ENCODE measurements around the gene CAND2.
"Not testable (repeated sequence)": the region's sequence is repeated elsewhere in the genome, so short reads cannot be mapped to it uniquely, and the experiment has no call there.

CAND2 gene

DNA sequence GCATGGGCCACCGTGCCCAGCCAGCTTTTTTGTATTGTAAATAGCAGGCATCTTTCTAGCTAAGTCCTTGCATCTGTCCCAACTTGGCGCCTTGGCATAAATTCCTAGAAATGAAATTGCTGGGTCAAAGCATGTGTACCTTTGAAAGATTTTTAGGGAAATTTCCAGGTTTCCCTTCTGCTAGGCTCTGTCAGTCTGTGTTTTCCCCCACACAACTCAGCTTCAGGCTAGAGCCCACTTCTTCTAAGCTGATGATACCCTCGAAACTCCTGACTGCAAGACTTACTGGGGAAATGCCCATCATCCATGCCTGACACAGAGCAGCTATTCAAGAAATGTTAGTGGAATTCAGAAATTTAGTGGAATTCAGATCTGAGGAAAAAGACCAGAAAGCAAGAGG is 55.7 kb downstream of the CAND2 start:
- Histone ChIP-seq H3K4me1 (ENCODE audit: insufficient read depth, insufficient read length) (no peaks in the 10 kb centered on the region), H3K4me3 (ENCODE audit: insufficient read length, low read depth) (no peak overlapping the region), H3K9ac (ENCODE audit: insufficient read length, low read depth) (no peak overlapping the region), H3K27me3 (ENCODE audit: insufficient read depth, insufficient read length) (peaks cover 14% of the 10 kb centered on the region), H3K36me3 (ENCODE audit: insufficient read depth, insufficient read length, low read length) (no peaks in the 10 kb centered on the region), H3K9me3 (ENCODE audit: insufficient read depth, low read length) (peaks cover 20% of the 10 kb centered on the region)
- no peak for DNase-seq (ENCODE audit: low read depth, low spot score)
- no peak for TF ChIP-seq YY1 (IDR thresholded peaks at IDR 0.05; ENCODE audit: insufficient read depth, insufficient read length)
- no peak for TF ChIP-seq ZNF274 (IDR thresholded peaks at IDR 0.05; ENCODE audit: low read depth, low read length)
- TF ChIP-seq SUZ12 (IDR thresholded peaks at IDR 0.05; ENCODE audit: extremely low read depth, insufficient read depth, insufficient read length): no peak

- DNase-seq (ENCODE audit: low read depth, low spot score); H3K4me1 ChIP-seq (ENCODE audit: insufficient read depth, insufficient read length); H3K36me3 ChIP-seq (ENCODE audit: insufficient read depth, insufficient read length, low read length); H3K4me3 ChIP-seq (ENCODE audit: insufficient read length, low read depth); H3K9ac ChIP-seq (ENCODE audit: insufficient read length, low read depth): not testable (repeated sequence)
- H3K9me3 ChIP-seq (ENCODE audit: insufficient read depth, low read length): peaks cover 11% of the 10 kb centered on the region; the same call in 1 of the 2 replicates
- H3K27me3 ChIP-seq (ENCODE audit: insufficient read depth, insufficient read length): peaks cover 17% of the 10 kb centered on the region
These were observed 57.4 kb downstream of the CAND2 start for GRCh38 chr3:12853847-12854246.

GRCh38 chr3:12854565-12854964 is 58.1 kb downstream of the CAND2 start:
- DNase-seq (ENCODE audit: low read depth, low spot score): no peak
- H3K4me1 ChIP-seq (ENCODE audit: insufficient read depth, insufficient read length): no peaks in the 10 kb centered on the region
- no peak overlapping the region for H3K4me3 ChIP-seq (ENCODE audit: insufficient read length, low read depth)
- TF ChIP-seq YY1 (IDR thresholded peaks at IDR 0.05; ENCODE audit: insufficient read depth, insufficient read length) (no peak), SUZ12 (IDR thresholded peaks at IDR 0.05; ENCODE audit: extremely low read depth, insufficient read depth, insufficient read length) (no peak), ZNF274 (IDR thresholded peaks at IDR 0.05; ENCODE audit: low read depth, low read length) (no peak)
- H3K9ac ChIP-seq (ENCODE audit: insufficient read length, low read depth): no peak overlapping the region
- H3K36me3 ChIP-seq (ENCODE audit: insufficient read depth, insufficient read length, low read length): no peaks in the 10 kb centered on the region
- peaks cover 11% of the 10 kb centered on the region; the same call in 1 of the 2 replicates for H3K9me3 ChIP-seq (ENCODE audit: insufficient read depth, low read length)
- peaks cover 19% of the 10 kb centered on the region for H3K27me3 ChIP-seq (ENCODE audit: insufficient read depth, insufficient read length)

DNA sequence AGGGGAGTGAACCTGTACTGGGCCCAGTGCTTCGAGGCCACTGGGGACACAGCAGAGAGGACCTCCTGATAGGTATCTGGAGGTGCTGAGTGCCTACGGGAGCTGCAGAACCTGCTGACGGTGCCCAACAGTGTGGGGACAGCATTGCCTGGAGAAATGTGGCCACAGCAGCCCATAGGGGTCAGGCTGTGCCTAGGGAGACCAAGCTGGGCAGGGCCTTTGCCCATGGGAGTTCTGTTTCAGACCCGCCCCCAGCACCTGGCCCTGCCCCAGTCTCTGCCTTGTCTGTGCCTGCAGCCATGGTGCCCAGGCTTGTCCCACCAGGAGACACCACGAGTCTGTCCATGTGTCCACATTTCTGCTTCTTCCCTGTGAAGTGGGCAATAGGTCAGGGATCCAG is 60.1 kb downstream of the CAND2 start:
- Histone ChIP-seq H3K4me3 (ENCODE audit: insufficient read length, low read depth) (no peak overlapping the region), H3K9me3 (ENCODE audit: insufficient read depth, low read length) (no peaks in the 10 kb centered on the region), H3K36me3 (ENCODE audit: insufficient read depth, insufficient read length, low read length) (no peaks in the 10 kb centered on the region), H3K27me3 (ENCODE audit: insufficient read depth, insufficient read length) (peaks cover 27% of the 10 kb centered on the region), H3K9ac (ENCODE audit: insufficient read length, low read depth) (no peak overlapping the region), H3K4me1 (ENCODE audit: insufficient read depth, insufficient read length) (no peaks in the 10 kb centered on the region)
- DNase-seq (ENCODE audit: low read depth, low spot score): no peak
- TF ChIP-seq ZNF274 (IDR thresholded peaks at IDR 0.05; ENCODE audit: low read depth, low read length): no peak
- TF ChIP-seq SUZ12 (IDR thresholded peaks at IDR 0.05; ENCODE audit: extremely low read depth, insufficient read depth, insufficient read length): no peak
- TF ChIP-seq YY1 (IDR thresholded peaks at IDR 0.05; ENCODE audit: insufficient read depth, insufficient read length): no peak

DNA sequence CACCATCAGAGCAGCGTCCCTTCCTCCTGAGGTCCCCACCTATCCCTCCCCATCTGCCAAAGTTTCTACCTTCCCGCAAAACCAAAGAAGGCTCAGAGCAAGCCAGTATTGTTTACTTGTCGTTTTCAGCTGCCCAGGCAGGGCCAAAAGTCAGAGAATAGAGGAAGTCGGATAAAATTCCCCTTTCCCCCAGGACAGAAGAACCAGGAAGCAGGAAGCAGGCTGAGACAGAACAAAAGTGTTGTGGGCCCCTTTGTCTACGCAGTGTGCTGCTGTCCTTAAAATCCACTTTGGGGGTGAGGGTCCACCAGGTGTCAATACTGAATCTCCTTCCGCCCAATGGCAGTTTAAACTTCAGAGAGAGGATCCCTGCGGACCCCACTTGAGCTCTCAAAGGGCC is 63.4 kb downstream of the CAND2 start:
- Histone ChIP-seq H3K9ac (ENCODE audit: insufficient read length, low read depth) (no peak overlapping the region), H3K4me1 (ENCODE audit: insufficient read depth, insufficient read length) (no peaks in the 10 kb centered on the region), H3K9me3 (ENCODE audit: insufficient read depth, low read length) (no peaks in the 10 kb centered on the region), H3K4me3 (ENCODE audit: insufficient read length, low read depth) (no peak overlapping the region), H3K36me3 (ENCODE audit: insufficient read depth, insufficient read length, low read length) (no peaks in the 10 kb centered on the region), H3K27me3 (ENCODE audit: insufficient read depth, insufficient read length) (peaks cover 37% of the 10 kb centered on the region)
- no peak for DNase-seq (ENCODE audit: low read depth, low spot score)
- TF ChIP-seq SUZ12 (IDR thresholded peaks at IDR 0.05; ENCODE audit: extremely low read depth, insufficient read depth, insufficient read length) (no peak), ZNF274 (IDR thresholded peaks at IDR 0.05; ENCODE audit: low read depth, low read length) (no peak), YY1 (IDR thresholded peaks at IDR 0.05; ENCODE audit: insufficient read depth, insufficient read length) (no peak)

- no peak for DNase-seq (ENCODE audit: low read depth, low spot score)
- Histone ChIP-seq H3K36me3 (ENCODE audit: insufficient read depth, insufficient read length, low read length) (no peaks in the 10 kb centered on the region), H3K4me1 (ENCODE audit: insufficient read depth, insufficient read length) (no peaks in the 10 kb centered on the region), H3K9me3 (ENCODE audit: insufficient read depth, low read length) (peaks cover 12% of the 10 kb centered on the region), H3K9ac (ENCODE audit: insufficient read length, low read depth) (no peak overlapping the region), H3K4me3 (ENCODE audit: insufficient read length, low read depth) (no peak overlapping the region), H3K27me3 (ENCODE audit: insufficient read depth, insufficient read length) (peaks cover 30% of the 10 kb centered on the region)
- no peak for TF ChIP-seq ZNF274 (IDR thresholded peaks at IDR 0.05; ENCODE audit: low read depth, low read length)
- no peak for TF ChIP-seq YY1 (IDR thresholded peaks at IDR 0.05; ENCODE audit: insufficient read depth, insufficient read length)
- no peak for TF ChIP-seq SUZ12 (IDR thresholded peaks at IDR 0.05; ENCODE audit: extremely low read depth, insufficient read depth, insufficient read length)
These were observed 65.1 kb downstream of the CAND2 start for GRCh38 chr3:12861611-12862010.

- no peak overlapping the region for H3K9ac ChIP-seq (ENCODE audit: insufficient read length, low read depth)
- no peaks in the 10 kb centered on the region for H3K36me3 ChIP-seq (ENCODE audit: insufficient read depth, insufficient read length, low read length)
- H3K4me3 ChIP-seq (ENCODE audit: insufficient read length, low read depth): no peak overlapping the region
- H3K9me3 ChIP-seq (ENCODE audit: insufficient read depth, low read length): peaks cover 12% of the 10 kb centered on the region
- DNase-seq (ENCODE audit: low read depth, low spot score): no peak
- TF ChIP-seq YY1 (IDR thresholded peaks at IDR 0.05; ENCODE audit: insufficient read depth, insufficient read length) (no peak), ZNF274 (IDR thresholded peaks at IDR 0.05; ENCODE audit: low read depth, low read length) (no peak), SUZ12 (IDR thresholded peaks at IDR 0.05; ENCODE audit: extremely low read depth, insufficient read depth, insufficient read length) (no peak)
- H3K27me3 ChIP-seq (ENCODE audit: insufficient read depth, insufficient read length): peaks cover 30% of the 10 kb centered on the region
- H3K4me1 ChIP-seq (ENCODE audit: insufficient read depth, insufficient read length): no peaks in the 10 kb centered on the region
These were observed 65.9 kb downstream of the CAND2 start for GRCh38 chr3:12862387-12862786.

DNA sequence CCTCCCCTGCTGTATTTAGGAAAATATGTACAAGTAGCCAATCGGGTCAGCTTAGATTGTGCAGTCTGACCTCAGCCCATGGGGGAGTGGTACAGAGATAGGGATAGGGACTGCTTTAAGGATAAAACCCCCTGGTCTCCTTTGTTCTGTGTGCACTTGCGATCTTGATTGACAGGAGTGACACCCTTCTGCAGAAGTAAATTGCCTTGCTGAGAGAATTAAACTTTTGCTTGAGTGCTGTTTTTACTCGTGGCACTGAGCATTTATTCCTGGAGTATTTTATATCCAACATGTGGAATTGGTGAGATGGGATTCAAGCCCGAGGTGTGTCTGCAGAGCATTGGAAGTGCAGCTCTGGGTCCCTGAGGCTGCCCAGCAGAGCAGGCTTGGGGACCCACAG is 68.8 kb downstream of the CAND2 start:
- Histone ChIP-seq H3K4me3 (ENCODE audit: insufficient read length, low read depth) (no peak overlapping the region), H3K36me3 (ENCODE audit: insufficient read depth, insufficient read length, low read length) (no peaks in the 10 kb centered on the region), H3K4me1 (ENCODE audit: insufficient read depth, insufficient read length) (peaks cover 4% of the 10 kb centered on the region), H3K9me3 (ENCODE audit: insufficient read depth, low read length) (peaks cover 12% of the 10 kb centered on the region), H3K27me3 (ENCODE audit: insufficient read depth, insufficient read length) (peaks cover 38% of the 10 kb centered on the region), H3K9ac (ENCODE audit: insufficient read length, low read depth) (no peak overlapping the region)
- TF ChIP-seq YY1 (IDR thresholded peaks at IDR 0.05; ENCODE audit: insufficient read depth, insufficient read length): no peak
- no peak for TF ChIP-seq SUZ12 (IDR thresholded peaks at IDR 0.05; ENCODE audit: extremely low read depth, insufficient read depth, insufficient read length)
- TF ChIP-seq ZNF274 (IDR thresholded peaks at IDR 0.05; ENCODE audit: low read depth, low read length): no peak
- no peak for DNase-seq (ENCODE audit: low read depth, low spot score)

All from NT2/D1 (cell line).